K562 (cell line): ENCODE results near the gene NRF1. TPM values are rescaled to one million over a fixed set of nuclear protein-coding genes. Genes with fewer than 3 reads are reported as not detected.
A peak's percentile ranks its signal among the peaks of the same experiment; 100 is the strongest.

ENCODE experiments used
- ATAC-seq: fragments of 200-7000 bp; cut with Tn5 transposase; 3 replicates; pipeline ENCODE4 v1.9.1; 2020; ENCODE audit warnings: moderate library complexity
- BruUV-seq: library from RNA; stranded (reverse); fragments of 400-500 nt; replicated peaks from 2 replicates; lab custom pipeline; 2021; lab: Mats Ljungman, UMichigan
- CTCF ChIA-PET: fragments of 300-600 bp; formaldehyde crosslinking; extraction: SDS; loops from one replicate; lab custom pipeline; 2021; ENCODE audit warnings: low intra/inter-chr PET ratio; lab: Yijun Ruan, JAX
- POLR2A ChIA-PET: fragments of 300-600, 350-650 bp; sonication (Branson Sonifier 250); formaldehyde crosslinking; extraction: SDS; loops from one replicate; lab custom pipeline; 2021; ENCODE audit warnings: antibody characterized with exemption, inconsistent platforms; lab: Yijun Ruan, JAX
- DNase-seq, 4 experiments: peaks; one replicate each; pipeline versions ENCODE4 v3.0.0 to v3.0.0-alpha.2; 2011 to 2018; ENCODE audit warnings: low spot score in 3 of 4, mixed read lengths in 3 of 4; ENCODE audit errors: extremely low read depth in 1 of 4
- FAIRE-seq: peaks from 2 replicates; lab custom pipeline; 2011; peaks lifted over from hg19 to GRCh38; lab: Jason Lieb, UNC
- H2AFZ ChIP-seq: 2 replicates; pipeline ENCODE4 v1.6.0; 2011; ENCODE audit warnings: low read depth, low read length, control low read depth, inconsistent platforms
- H3K27ac ChIP-seq: fragments of 200-600 bp; 3 replicates; pipeline ENCODE4 v1.8.0; 2011; ENCODE audit warnings: low read depth, mild to moderate bottlenecking, control low read depth, inconsistent platforms, low read length, moderate library complexity, mixed read lengths; ENCODE audit errors: extremely low read depth
- H3K27me3 ChIP-seq, 2 experiments: fragments of 300-600 bp in 1 of 2; 2 replicates in 1 of 2; 3 replicates in 1 of 2; pipeline versions ENCODE4 v1.6.0 to v1.8.0; 2011; ENCODE audit warnings: inconsistent platforms in 2 of 2, low read length in 2 of 2, mild to moderate bottlenecking in 1 of 2, mixed read lengths in 1 of 2, moderate library complexity in 1 of 2; ENCODE audit not compliant: control insufficient read depth in 2 of 2, insufficient read depth in 2 of 2
- H3K36me3 ChIP-seq: fragments of 300-600 bp; 3 replicates; pipeline ENCODE4 v1.8.0; 2011; ENCODE audit warnings: mild to moderate bottlenecking, low read length, inconsistent platforms; ENCODE audit not compliant: control insufficient read depth, insufficient read depth
- H3K4me1 ChIP-seq, 2 experiments: fragments of 200-600 bp in 1 of 2; replicated peaks in 1 of 2; 2 replicates in 1 of 2; 3 replicates in 1 of 2; pipeline versions ENCODE4 v1.5.1 to v1.8.0; 2011; ENCODE audit warnings: inconsistent platforms in 2 of 2, low read length in 2 of 2, mild to moderate bottlenecking in 1 of 2, mixed read lengths in 1 of 2, moderate library complexity in 1 of 2; ENCODE audit not compliant: control insufficient read depth in 2 of 2, insufficient read depth in 2 of 2
- H3K4me2 ChIP-seq: 2 replicates; pipeline ENCODE4 v1.6.1; 2011; ENCODE audit warnings: low read length, control low read depth, inconsistent platforms, mixed read lengths; ENCODE audit not compliant: insufficient read depth
- H3K4me3 ChIP-seq: fragments of 200-600 bp; sonication (generic), shearing (Covaris generic); 2 replicates; pipeline ENCODE4 v1.5.1; 2016; ENCODE audit warnings: control low read depth, inconsistent platforms
- H3K79me2 ChIP-seq: fragments of 200-600 bp; 3 replicates; pipeline ENCODE4 v1.8.0; 2011; ENCODE audit warnings: low read length, inconsistent platforms; ENCODE audit not compliant: control insufficient read depth, insufficient read depth
- H3K9ac ChIP-seq, 2 experiments: 2 replicates each; pipeline versions ENCODE4 v1.6.0 to v1.6.1; 2011; ENCODE audit warnings: low read depth in 2 of 2, low read length in 2 of 2, control low read depth in 1 of 2, inconsistent platforms in 1 of 2, mild to moderate bottlenecking in 1 of 2, mixed read lengths in 1 of 2; ENCODE audit not compliant: insufficient read depth in 1 of 2
- H3K9me1 ChIP-seq: one replicate; pipeline ENCODE4 v1.6.0; 2011; ENCODE audit warnings: inconsistent platforms, mild to moderate bottlenecking, low read length, moderate library complexity; ENCODE audit not compliant: control insufficient read depth, insufficient read depth
- H3K9me3 ChIP-seq: replicated peaks from 2 replicates; pipeline ENCODE4 v1.5.1; 2011; ENCODE audit warnings: low read depth, low read length, inconsistent platforms; ENCODE audit not compliant: control insufficient read depth, insufficient read depth
- H4K20me1 ChIP-seq: replicated peaks from 2 replicates; pipeline ENCODE4 v1.6.1; 2011; ENCODE audit warnings: low read length, inconsistent platforms, mixed read lengths; ENCODE audit not compliant: control insufficient read depth, insufficient read depth
- AFF1 ChIP-seq, 2 experiments: fragments of 450-650 bp; IDR thresholded peaks; 2 replicates each; pipeline ENCODE4 v1.6.1; 2018; ENCODE audit warnings: mild to moderate bottlenecking in 2 of 2, low read depth in 1 of 2; ENCODE audit not compliant: partially characterized antibody in 2 of 2
- CREB1 ChIP-seq, 2 experiments: sonication (generic) in 1 of 2; formaldehyde crosslinking in 1 of 2; IDR thresholded peaks; 2 replicates each; pipeline versions ENCODE4 v1.6.1 to v1.8.0; 2012 to 2022; ENCODE audit warnings: inconsistent platforms in 1 of 2, mild to moderate bottlenecking in 1 of 2, missing genetic modification reagents in 1 of 2, moderate library complexity in 1 of 2
- MITF ChIP-seq: IDR thresholded peaks from 2 replicates; pipeline ENCODE4 v1.6.1; 2014; ENCODE audit warnings: antibody characterized with exemption
- MYNN ChIP-seq, 2 experiments: sonication (generic); formaldehyde crosslinking in 1 of 2; IDR thresholded peaks; 2 replicates each; pipeline versions ENCODE4 v1.5.0 to v1.6.1; 2016 to 2020; ENCODE audit warnings: antibody characterized with exemption in 1 of 2, missing genetic modification reagents in 1 of 2
- NFE2 ChIP-seq: IDR thresholded peaks from 2 replicates; pipeline ENCODE4 v1.6.1; 2014; ENCODE audit warnings: antibody characterized with exemption, low read depth
- TCF7L2 ChIP-seq: fragments of 150-350 bp; IDR thresholded peaks from 2 replicates; pipeline ENCODE4 v1.6.1; 2016; ENCODE audit warnings: low read depth, mild to moderate bottlenecking, low read length, moderate library complexity
- ZBTB5 ChIP-seq: fragments of 450-650 bp; IDR thresholded peaks from 2 replicates; pipeline ENCODE4 v1.6.1; 2017; ENCODE audit warnings: antibody characterized with exemption
- ZNF512 ChIP-seq: IDR thresholded peaks from 2 replicates; pipeline ENCODE4 v1.6.1; 2016; ENCODE audit warnings: missing genetic modification characterization, missing compliant biosample characterization
- ZNF717 ChIP-seq: fragments of 250-450 bp; sonication (Bioruptor Pico); IDR thresholded peaks from 2 replicates; pipeline ENCODE4 v1.5.0; 2021
- WGBS: fragments of 100-300 bp; shearing (Covaris generic); methylation state at CpG from one replicate; pipeline ENCODE4 v1.1.6; 2016; ENCODE audit warnings: low coverage, mixed read lengths; ENCODE audit not compliant: insufficient coverage; ENCODE audit errors: missing lambda C conversion rate; 5-methylcytosine and 5-hydroxymethylcytosine counted together
- in situ Hi-C: fragments of 300-500 bp; cut with MboI; formaldehyde crosslinking; loops from 4 replicates; pipeline ENCODE4 v1.15.0; 2018; ENCODE audit warnings: inconsistent platforms, mixed read lengths
- intact Hi-C: fragments of 100-400 bp; cut with micrococcal nuclease; formaldehyde crosslinking; loops from 2 replicates; pipeline ENCODE4 v1.14.2; 2022
- polyA plus RNA-seq, 8 experiments: library from polyadenylated mRNA; depleted of rRNA in 4 of 8; stranded (reverse) in 5 of 8; unstranded in 3 of 8; fragments of >200 nt; fragmentation: Nextera tagmentation in 2 of 8; fragmentation: Illumina TruSeq in 1 of 8; extraction: Ambion mirVana in 2 of 8; extraction: Trizol in 1 of 8; gene quantifications; 2 replicates each; pipeline versions ENCODE4 v1.2.1 to v1.2.3, GENCODE V29; 2011 to 2014; ENCODE audit warnings: inconsistent platforms in 1 of 8, missing spikeins in 1 of 8
- total RNA-seq, 7 experiments: library from RNA; depleted of rRNA in 6 of 7; stranded (reverse); fragments of >200 nt in 6 of 7; fragmentation: Illumina TruSeq in 2 of 7; extraction: Trizol in 2 of 7; gene quantifications; 2 replicates each; pipeline versions ENCODE4 v1.2.1 to v1.2.3, GENCODE V29; 2011 to 2021; ENCODE audit warnings: low replicate concordance in 1 of 7

Gene NRF1
- total and polyA plus RNA-seq, 9 of the 15 experiments (the other 6 are each of a cell fraction or from before 2014, with no cell fraction given): 8.6 to 28.8 (median 20.3) TPM

GRCh38 chr7:129721068-129721467, 109.5 kb downstream of the NRF1 start:
- ATAC-seq: no peak
- no peak for DNase-seq
- POLR2A ChIA-PET: interaction anchor here (1.1 to 1.7 kb wide), 4 partner anchors 12 to 48 kb away, joined by 3 to 6 read pairs (median 5); no protein-coding TSS in a partner anchor
- WGBS: 59% methylated on average over 1 of the region's 1 CpG
- FAIRE-seq: no peak
- Histone ChIP-seq H3K79me2 (no peaks in the 10 kb centered on the region), H3K27me3 (no peaks in the 10 kb centered on the region), H3K4me1 (peaks cover 3 to 18% of the 10 kb centered on the region in 2 experiments), H3K9me1 (peaks cover 7% of the 10 kb centered on the region), H3K4me3 (no peak overlapping the region), H3K4me2 (no peak overlapping the region), H4K20me1 (peaks cover 12% of the 10 kb centered on the region), H2AFZ (no peak overlapping the region), H3K36me3 (peaks cover 56% of the 10 kb centered on the region; the same call in 2 of the 3 replicates), H3K27ac (no peak overlapping the region), H3K9me3 (no peaks in the 10 kb centered on the region), H3K9ac (no peak overlapping the region)
- no peak for TF ChIP-seq AFF1 (IDR thresholded peaks at IDR 0.05; ENCODE audit: low read depth in 1 of 2, partially characterized antibody in 2 of 2)
- no peak for TF ChIP-seq NFE2
- TF ChIP-seq ZNF717: no peak
- TF ChIP-seq ZNF512 (tag): 0 out of 2 replicates have a peak, but pooled peaks have one; percentile 36
- TF ChIP-seq TCF7L2: no peak
- TF ChIP-seq MYNN (IDR thresholded peaks at IDR 0.05): no peak
- no peak for TF ChIP-seq MYNN (CRISPR knock-in tag; IDR thresholded peaks at IDR 0.05)
- no peak for TF ChIP-seq CREB1 (IDR thresholded peaks at IDR 0.05)
- TF ChIP-seq CREB1 (CRISPR knock-in tag; IDR thresholded peaks at IDR 0.05): no peak
- no peak for TF ChIP-seq MITF
- no peak for TF ChIP-seq ZBTB5
- in situ Hi-C loops: no loop called here
- no TSS peak for BruUV-seq
- intact Hi-C loops: no loop called here
- CTCF ChIA-PET: no interaction called here
